Myocyte (in vitro differentiated cells): ENCODE measurements around the gene SREBF1. TPM values are rescaled to one million over a fixed set of nuclear protein-coding genes. Genes with fewer than 3 reads are reported as not detected.
A peak's percentile ranks its signal among the peaks of the same experiment; 100 is the strongest.

Experiments used
- DNase-seq: peaks from one replicate; pipeline ENCODE4 v3.0.0-alpha.2; 2012; ENCODE audit warnings: low read depth
- total RNA-seq: library from RNA; depleted of rRNA; stranded (reverse); fragments of >200 nt; gene quantifications from 2 replicates; pipeline ENCODE4 v1.2.3, GENCODE V29; 2014

The SREBF1 gene
- total RNA-seq, 1 donor from 2014 or later, result 348 TPM

GRCh38 chr17:17826342-17826713 lies 10.5 kb downstream of the SREBF1 start:
- DNase-seq, result no peak

GRCh38 chr17:17824783-17825614 lies 11.8 kb downstream of the SREBF1 start:
- no peak for DNase-seq

GRCh38 chr17:17824119-17824782 lies 12.5 kb downstream of the SREBF1 start:
- no peak for DNase-seq

GRCh38 chr17:17823433-17824118 lies 13.2 kb downstream of the SREBF1 start:
- peak; percentile 93 for DNase-seq

GRCh38 chr17:17822616-17823015 lies 14.2 kb downstream of the SREBF1 start:
- DNase-seq, result no peak

- peak; percentile 86 for DNase-seq
Observed at GRCh38 chr17:17822189-17822588, 14.6 kb downstream of the SREBF1 start.

DNA sequence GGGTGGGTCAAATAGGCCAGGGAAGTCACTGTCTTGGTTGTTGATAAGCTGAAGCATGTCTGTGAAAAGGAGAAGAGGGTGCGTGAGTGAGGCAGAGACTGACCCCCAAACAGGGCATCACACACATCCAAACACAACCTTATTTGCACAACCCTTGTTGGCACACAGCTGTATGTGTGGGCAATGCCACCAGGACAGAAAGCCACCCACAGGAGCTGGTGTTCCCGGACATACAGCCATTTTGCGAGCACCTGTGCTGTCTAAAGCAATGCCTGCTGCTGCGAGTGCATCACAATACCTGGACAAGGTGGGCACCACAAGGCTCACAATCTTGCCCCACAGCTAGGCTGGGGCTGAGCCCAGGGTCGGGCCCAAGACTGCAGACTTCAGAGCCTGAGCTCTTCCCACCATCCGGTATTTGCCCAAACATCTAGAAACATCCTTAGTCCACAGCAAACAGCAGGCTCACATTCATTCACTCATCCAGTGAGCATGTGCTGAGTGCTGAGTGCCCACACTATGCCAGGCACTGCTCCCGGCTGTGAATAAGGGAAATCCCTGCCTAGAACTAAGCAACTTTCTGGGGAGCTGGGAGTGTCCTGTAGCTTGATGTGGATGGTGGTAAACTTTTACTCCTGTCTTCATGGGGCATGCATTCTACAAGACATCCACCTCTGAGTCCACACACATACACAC lies 16.2 kb downstream of the SREBF1 start:
- DNase-seq, result no peak

GRCh38 chr17:17820046-17820445 lies 16.7 kb downstream of the SREBF1 start:
- no peak for DNase-seq

GRCh38 chr17:17819561-17819995 lies 17.2 kb downstream of the SREBF1 start:
- no peak for DNase-seq

DNA sequence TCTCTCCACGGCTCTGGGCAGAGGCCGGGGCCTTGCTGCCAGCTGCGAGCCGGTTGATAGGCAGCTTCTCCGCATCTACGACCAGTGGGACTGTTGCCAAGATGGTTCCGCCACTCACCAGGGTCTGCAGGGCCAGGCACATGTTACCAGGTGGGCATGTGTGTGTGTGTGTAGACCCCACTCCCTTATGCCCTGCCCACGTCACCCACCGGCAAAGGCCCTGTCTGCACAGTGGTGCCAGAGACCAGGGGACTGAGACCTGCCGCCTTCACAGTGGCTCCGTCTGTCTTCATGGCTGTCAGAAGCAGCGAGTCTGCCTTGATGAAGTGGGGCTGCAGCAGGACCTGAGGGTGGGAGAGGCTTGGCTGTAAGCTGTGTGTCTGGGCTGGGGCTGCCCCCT lies 17.7 kb downstream of the SREBF1 start:
- no peak for DNase-seq

- no peak for DNase-seq
Observed at GRCh38 chr17:17818088-17818526, 18.7 kb downstream of the SREBF1 start.

- DNase-seq, result no peak
Observed at GRCh38 chr17:17817552-17817947, 19.2 kb downstream of the SREBF1 start.

- DNase-seq, result no peak
Observed at GRCh38 chr17:17816831-17817551, 19.8 kb downstream of the SREBF1 start.

DNA sequence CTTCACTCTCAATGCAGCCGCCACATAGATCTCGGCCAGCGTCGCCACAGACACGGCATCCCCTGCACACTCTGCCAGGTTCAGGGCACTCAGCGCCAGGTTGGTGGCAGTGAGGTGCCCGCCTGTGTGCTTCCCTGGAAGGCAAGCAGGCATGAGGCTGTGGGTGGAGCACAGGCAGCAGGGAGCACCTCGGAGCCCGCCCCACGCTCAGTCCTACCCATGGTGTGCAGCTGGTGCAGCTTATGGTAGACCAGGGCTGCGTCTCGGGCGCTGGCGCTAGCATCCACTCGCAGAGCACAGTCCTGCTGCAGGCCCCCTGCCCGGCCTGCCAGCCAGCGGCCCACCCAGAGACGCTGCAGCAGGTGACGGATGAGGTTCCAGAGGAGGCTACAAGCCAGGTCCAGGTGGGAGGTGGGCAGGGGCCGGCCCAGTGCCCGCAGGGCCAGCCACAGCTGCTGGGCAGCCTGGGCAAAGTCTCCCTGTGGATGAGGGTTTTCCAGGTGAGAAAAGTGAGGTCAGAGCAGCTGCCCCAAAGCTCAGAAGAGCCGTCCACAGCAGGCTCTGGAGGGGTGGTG lies 20.5 kb downstream of the SREBF1 start:
- DNase-seq, result no peak

DNA sequence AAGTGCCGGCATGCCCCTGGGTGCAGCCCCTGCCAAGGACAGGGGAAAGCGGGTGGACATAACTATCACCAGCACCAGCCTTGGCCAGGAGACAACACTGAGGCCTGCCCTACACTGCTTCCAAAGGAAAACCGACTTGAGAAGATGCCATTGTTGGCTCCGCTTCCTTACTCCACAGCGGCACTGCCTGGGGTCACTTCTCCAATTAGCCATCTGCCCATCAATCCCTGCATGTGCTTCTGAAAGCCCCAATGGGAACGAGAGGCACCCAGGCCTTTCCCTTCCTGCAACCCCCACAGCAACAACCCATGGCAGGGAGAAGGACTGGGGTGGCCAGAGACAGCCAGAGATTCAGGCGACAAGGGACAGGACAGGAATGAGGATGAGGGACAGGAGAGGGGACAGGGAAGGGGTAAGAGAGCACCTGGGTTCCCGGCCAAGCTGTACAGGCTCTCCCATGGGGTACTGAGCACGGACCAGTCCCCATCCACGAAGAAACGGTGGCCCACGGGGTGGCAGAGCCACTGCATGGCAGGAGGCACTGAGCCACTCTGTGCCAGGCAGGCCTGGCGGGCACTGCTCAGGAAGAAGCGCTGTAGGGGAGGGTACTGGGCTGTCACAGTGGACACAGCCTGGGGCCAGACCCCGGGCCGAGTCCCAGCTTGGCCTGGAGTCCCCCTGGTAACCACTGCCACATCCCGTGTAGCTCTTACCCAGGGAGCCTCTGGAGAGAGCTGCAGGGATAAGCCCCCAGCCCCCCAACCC lies 21.2 kb downstream of the SREBF1 start:
- DNase-seq, result no peak

DNA sequence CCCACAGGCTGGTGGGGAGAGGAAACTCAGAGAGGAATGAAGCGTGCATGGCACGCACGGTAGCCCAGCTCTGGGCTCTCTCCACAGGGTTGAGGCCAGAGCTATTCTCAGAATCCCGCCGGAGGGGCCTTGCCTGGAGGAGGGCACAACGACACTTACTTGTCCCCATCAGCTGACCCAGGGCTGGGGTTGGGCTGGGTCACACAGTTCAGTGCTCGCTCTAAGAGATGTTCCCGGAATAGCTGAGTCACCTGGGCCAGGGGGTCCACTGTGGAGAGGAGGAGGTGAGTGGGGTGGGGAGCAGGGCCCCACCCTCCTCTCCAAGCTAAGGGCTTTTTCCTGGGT lies 21.8 kb downstream of the SREBF1 start:
- DNase-seq, result no peak

DNA sequence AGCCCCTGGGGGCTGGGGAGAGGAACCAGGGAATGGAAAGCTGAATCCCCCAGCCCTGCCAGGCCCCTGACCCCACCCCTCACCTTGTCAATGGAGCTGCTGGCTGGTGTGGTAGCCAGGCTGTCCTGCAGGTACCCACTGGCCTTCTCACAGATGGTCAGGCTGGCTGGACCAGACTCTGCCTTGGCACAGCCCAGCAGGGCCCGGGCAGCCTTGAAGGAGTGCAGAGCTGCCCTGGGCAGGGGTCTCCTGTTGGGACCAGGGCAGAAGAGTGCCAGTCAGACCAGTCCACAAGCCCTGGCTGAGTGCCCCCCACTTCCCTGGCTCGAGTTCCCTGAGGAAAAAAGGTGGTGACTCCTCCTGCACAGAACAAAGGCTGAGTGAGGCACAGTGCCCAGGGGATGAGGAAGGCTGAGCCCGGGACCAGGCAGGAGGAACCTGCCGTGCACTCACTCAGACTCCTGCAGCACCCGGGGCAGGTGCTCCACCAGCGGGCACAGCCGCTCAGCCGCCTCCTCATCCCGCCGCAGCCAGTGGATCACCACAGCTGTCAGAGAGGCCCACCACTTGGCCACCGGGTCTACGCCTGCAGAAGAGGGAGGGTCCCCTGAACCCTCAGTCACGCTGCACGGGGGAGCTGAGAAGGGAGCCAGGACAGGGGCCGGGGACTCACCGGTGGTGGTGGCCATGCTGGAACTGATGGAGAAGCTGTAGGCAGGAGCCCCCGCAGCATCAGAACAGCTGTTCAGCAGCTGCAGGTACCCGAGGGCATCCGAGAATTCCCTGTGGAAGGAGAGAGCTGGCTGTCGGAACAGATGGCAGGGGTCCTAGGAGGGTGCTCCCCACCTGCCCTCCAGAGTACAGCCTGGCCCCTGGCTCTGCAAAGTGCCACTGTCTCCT lies 22.4 kb downstream of the SREBF1 start:
- DNase-seq, result no peak

DNA sequence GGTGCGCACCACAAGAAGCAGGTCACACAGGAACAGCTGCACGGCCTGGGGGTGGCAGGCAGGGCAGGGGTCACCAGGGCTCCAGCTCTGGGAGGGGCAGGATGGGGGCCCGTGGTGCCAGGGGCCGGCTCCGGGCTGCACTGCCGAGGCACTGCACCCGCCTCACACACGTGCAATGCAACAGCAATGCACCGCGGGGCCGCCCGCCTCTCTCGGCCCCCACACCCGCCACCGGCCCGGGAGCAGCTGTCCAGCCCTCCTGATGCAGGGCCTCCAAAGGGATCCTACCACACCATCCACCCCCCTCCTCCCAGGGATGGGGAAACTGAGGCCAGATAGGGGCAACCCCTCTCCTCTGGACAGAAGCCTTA lies 23.1 kb downstream of the SREBF1 start:
- DNase-seq, result no peak
